Stomach smooth muscle (tissue), 2 donors: ENCODE measurements around the gene RAPGEF5.

ENCODE experiments used
- H3K27ac ChIP-seq: one replicate; pipeline ENCODE4 v1.7.0; 2013; ENCODE audit warnings: mild to moderate bottlenecking, low read length, inconsistent platforms
- H3K27me3 ChIP-seq, 2 donors: one replicate each; pipeline ENCODE4 v1.7.0; 2013; ENCODE audit warnings: low read length in 2 of 2; ENCODE audit not compliant: insufficient read depth in 2 of 2, control insufficient read depth in 1 of 2
- H3K36me3 ChIP-seq, 2 donors: one replicate each; pipeline ENCODE4 v1.7.0; 2013; ENCODE audit warnings: low read length in 2 of 2; ENCODE audit not compliant: control insufficient read depth in 2 of 2, insufficient read depth in 2 of 2
- H3K4me1 ChIP-seq: one replicate; pipeline ENCODE4 v1.7.0; 2013; ENCODE audit warnings: low read length; ENCODE audit not compliant: control insufficient read depth, insufficient read depth
- H3K4me3 ChIP-seq, 2 donors: one replicate each; pipeline ENCODE4 v1.7.0; 2013; ENCODE audit warnings: low read length in 2 of 2
- H3K9ac ChIP-seq, 2 donors: one replicate each; pipeline ENCODE4 v1.7.0; 2013; ENCODE audit warnings: low read length in 2 of 2, mild to moderate bottlenecking in 1 of 2
- H3K9me3 ChIP-seq, 2 donors: one replicate each; pipeline ENCODE4 v1.7.0; 2013; ENCODE audit warnings: low read length in 2 of 2; ENCODE audit not compliant: control insufficient read depth in 2 of 2
- donor health status: healthy.
- donor health status: Pancreatic carcinoma.

The RAPGEF5 gene

GRCh38 chr7:22121702-22122474 is 235.1 kb downstream of the RAPGEF5 start:
- Histone ChIP-seq H3K27ac (no peak overlapping the region), H3K9me3 (no peaks in the 10 kb centered on the region), H3K4me1 (no peaks in the 10 kb centered on the region), H3K36me3 (no peaks in the 10 kb centered on the region), H3K9ac (no peak overlapping the region), H3K27me3 (peaks cover 5 to 6% of the 10 kb centered on the region in 2 donors), H3K4me3 (no peak overlapping the region)

GRCh38 chr7:22120391-22121053 is 236.4 kb downstream of the RAPGEF5 start:
- H3K36me3 ChIP-seq = no peaks in the 10 kb centered on the region
- H3K9me3 ChIP-seq = no peaks in the 10 kb centered on the region
- H3K27ac ChIP-seq = no peak overlapping the region
- no peak overlapping the region for H3K4me3 ChIP-seq
- H3K4me1 ChIP-seq = peaks cover 3% of the 10 kb centered on the region
- H3K27me3 ChIP-seq = peaks cover 5 to 6% of the 10 kb centered on the region in 2 donors
- no peak overlapping the region for H3K9ac ChIP-seq

- Histone ChIP-seq H3K4me3 (no peak overlapping the region), H3K27ac (no peak overlapping the region), H3K27me3 (peaks cover 0 to 2% of the 10 kb centered on the region in 2 donors), H3K4me1 (peaks cover 3% of the 10 kb centered on the region), H3K9ac (no peak overlapping the region), H3K9me3 (no peaks in the 10 kb centered on the region), H3K36me3 (no peaks in the 10 kb centered on the region)
These were observed 239.7 kb downstream of the RAPGEF5 start for GRCh38 chr7:22117222-22117621.

GRCh38 chr7:22116451-22117030 is 240.4 kb downstream of the RAPGEF5 start:
- Histone ChIP-seq H3K27ac (no peak overlapping the region), H3K4me1 (peaks cover 3% of the 10 kb centered on the region), H3K9me3 (no peaks in the 10 kb centered on the region), H3K36me3 (no peaks in the 10 kb centered on the region), H3K9ac (no peak overlapping the region), H3K4me3 (no peak overlapping the region), H3K27me3 (peaks cover 0 to 2% of the 10 kb centered on the region in 2 donors)

- Histone ChIP-seq H3K9ac (no peak overlapping the region), H3K27ac (no peak overlapping the region), H3K9me3 (no peaks in the 10 kb centered on the region), H3K36me3 (no peaks in the 10 kb centered on the region), H3K4me1 (peaks cover 3% of the 10 kb centered on the region), H3K4me3 (no peak overlapping the region), H3K27me3 (peaks cover 0 to 2% of the 10 kb centered on the region in 2 donors)
These were observed 241.3 kb downstream of the RAPGEF5 start for GRCh38 chr7:22115689-22116088.

- Histone ChIP-seq H3K4me1 (peaks cover 10% of the 10 kb centered on the region), H3K27ac (no peak overlapping the region), H3K9me3 (no peaks in the 10 kb centered on the region), H3K4me3 (no peak overlapping the region), H3K9ac (no peak overlapping the region), H3K27me3 (peaks cover 0 to 2% of the 10 kb centered on the region in 2 donors), H3K36me3 (no peaks in the 10 kb centered on the region)
These were observed 242.4 kb downstream of the RAPGEF5 start for GRCh38 chr7:22114440-22114981.

- Histone ChIP-seq H3K9me3 (no peaks in the 10 kb centered on the region), H3K27me3 (no peaks in the 10 kb centered on the region), H3K4me1 (peaks cover 10% of the 10 kb centered on the region), H3K9ac (no peak overlapping the region), H3K27ac (no peak overlapping the region), H3K36me3 (no peaks in the 10 kb centered on the region), H3K4me3 (no peak overlapping the region)
These were observed 243.9 kb downstream of the RAPGEF5 start for GRCh38 chr7:22113041-22113440.

GRCh38 chr7:22111661-22112060 is 245.3 kb downstream of the RAPGEF5 start:
- Histone ChIP-seq H3K27me3 (no peaks in the 10 kb centered on the region), H3K9ac (no peak overlapping the region), H3K27ac (no peak overlapping the region), H3K36me3 (no peaks in the 10 kb centered on the region), H3K4me1 (peaks cover 10% of the 10 kb centered on the region), H3K9me3 (no peaks in the 10 kb centered on the region), H3K4me3 (no peak overlapping the region)

GRCh38 chr7:22110881-22111280 is 246.1 kb downstream of the RAPGEF5 start:
- no peaks in the 10 kb centered on the region for H3K27me3 ChIP-seq
- H3K36me3 ChIP-seq = no peaks in the 10 kb centered on the region
- peaks cover 8% of the 10 kb centered on the region for H3K4me1 ChIP-seq
- H3K4me3 ChIP-seq = no peak overlapping the region
- H3K27ac ChIP-seq = no peak overlapping the region
- H3K9me3 ChIP-seq = no peaks in the 10 kb centered on the region
- no peak overlapping the region for H3K9ac ChIP-seq

GRCh38 chr7:22110227-22110839 is 246.6 kb downstream of the RAPGEF5 start:
- H3K27ac ChIP-seq = no peak overlapping the region
- H3K9ac ChIP-seq = no peak overlapping the region
- H3K9me3 ChIP-seq = no peaks in the 10 kb centered on the region
- H3K4me3 ChIP-seq = no peak overlapping the region
- H3K4me1 ChIP-seq = peaks cover 8% of the 10 kb centered on the region
- H3K27me3 ChIP-seq = no peaks in the 10 kb centered on the region
- H3K36me3 ChIP-seq = no peaks in the 10 kb centered on the region
